Kidney (tissue), 14 donors: ENCODE results near the gene SLC9A3. TPM values are rescaled to one million over a fixed set of nuclear protein-coding genes. Genes with fewer than 3 reads are reported as not detected.

ENCODE experiments used
- DNase-seq, 5 donors: peaks; one replicate each; pipeline ENCODE4 v3.0.0-alpha.2; 2013 to 2020
- FAIRE-seq: peaks from 2 replicates; lab custom pipeline; 2012; peaks lifted over from hg19 to GRCh38; lab: Jason Lieb, UNC
- H3K27ac ChIP-seq, 2 donors: one replicate each; pipeline ENCODE4 v1.7.0; 2013; ENCODE audit warnings: low read depth in 2 of 2, low read length in 2 of 2, inconsistent platforms in 1 of 2
- H3K27me3 ChIP-seq: one replicate; pipeline ENCODE4 v1.7.1; 2013; ENCODE audit warnings: low read length, inconsistent platforms; ENCODE audit not compliant: control insufficient read depth, insufficient read depth
- H3K36me3 ChIP-seq, 3 donors: one replicate each; pipeline versions ENCODE4 v1.7.0 to v1.7.1; 2013; ENCODE audit warnings: low read length in 3 of 3, control low read depth in 1 of 3, inconsistent platforms in 1 of 3; ENCODE audit not compliant: insufficient read depth in 3 of 3, control insufficient read depth in 2 of 3
- H3K4me1 ChIP-seq, 3 donors: one replicate each; pipeline versions ENCODE4 v1.7.0 to v1.7.1; 2013; ENCODE audit warnings: low read length in 3 of 3, inconsistent platforms in 1 of 3, low read depth in 1 of 3; ENCODE audit not compliant: control insufficient read depth in 2 of 3, insufficient read depth in 2 of 3
- H3K4me3 ChIP-seq, 3 donors: one replicate each; pipeline versions ENCODE4 v1.7.0 to v1.8.1; 2013; ENCODE audit warnings: low read length in 3 of 3, control low read depth in 1 of 3, inconsistent platforms in 1 of 3
- H3K9ac ChIP-seq, 3 donors: one replicate each; pipeline versions ENCODE4 v1.7.0 to v1.7.1; 2013; ENCODE audit warnings: low read length in 3 of 3, control low read depth in 1 of 3, inconsistent platforms in 1 of 3
- H3K9me3 ChIP-seq, 3 donors: one replicate each; pipeline versions ENCODE4 v1.7.0 to v1.7.1; 2013; ENCODE audit warnings: low read length in 3 of 3, control low read depth in 1 of 3, inconsistent platforms in 1 of 3; ENCODE audit not compliant: control insufficient read depth in 2 of 3, insufficient read depth in 1 of 3
- CTCF ChIP-seq: IDR thresholded peaks from 3 replicates; pipeline ENCODE4 v1.5.1; 2012; ENCODE audit warnings: mild to moderate bottlenecking, moderate library complexity, borderline replicate concordance; ENCODE audit not compliant: insufficient read depth; ENCODE audit errors: extremely low read depth
- intact Hi-C: fragments of 100-400 bp; cut with DNase I; formaldehyde crosslinking; loops from one replicate; pipeline ENCODE4 v1.11.1; 2022
- polyA plus RNA-seq: library from polyadenylated mRNA; stranded (reverse); fragments of 350-450 nt; fragmentation: Illumina TruSeq; extraction: RNeasy Lipid Tissue Mini Kit (QIAGEN cat#74804); gene quantifications from one replicate; pipeline ENCODE4 v1.2.3, GENCODE V29; 2014; ENCODE audit warnings: low read depth, low replicate concordance; ENCODE audit not compliant: insufficient read depth
- total RNA-seq: library from RNA; stranded (reverse); fragmentation: NEBNext Ultra II Directional; extraction: Animal tissue kit (Norgen Biotek cat#: 25700); gene quantifications from one replicate; pipeline ENCODE4 v1.2.1, GENCODE V29; 2021
- donor health status: control.
- donor health status: control.
- donor health status: control.
- donor health status: control.
- donor health status: control.
- donor health status: DM: yes; HTN: yes; CAD: no.
- donor health status: Normal renal cell carcinoma (clear cell type).

SLC9A3 gene
- total and polyA plus RNA-seq, 2 donors from 2014 or later: 10.5 to 36.9 TPM

- H3K27me3 ChIP-seq: no peaks in the 10 kb centered on the region
- H3K9me3 ChIP-seq: no peaks in the 10 kb centered on the region
- intact Hi-C loops: no loop called here
- H3K4me3 ChIP-seq: no peak overlapping the region
- TF ChIP-seq CTCF: no peak
- peaks cover 0 to 46% (median 25%) of the 10 kb centered on the region in 3 donors for H3K36me3 ChIP-seq
- H3K27ac ChIP-seq: no peak overlapping the region
- FAIRE-seq: no peak
- H3K4me1 ChIP-seq: no peaks in the 10 kb centered on the region
- DNase-seq: peak in 1 of 5 donors; percentile 58
- no peak overlapping the region for H3K9ac ChIP-seq
Measured at GRCh38 chr5:459562-460272, 64.5 kb downstream of the SLC9A3 start.

- H3K9me3 ChIP-seq: no peaks in the 10 kb centered on the region
- no peaks in the 10 kb centered on the region for H3K4me1 ChIP-seq
- peaks cover 1 to 46% (median 20%) of the 10 kb centered on the region in 3 donors for H3K36me3 ChIP-seq
- no peak for FAIRE-seq
- H3K27me3 ChIP-seq: no peaks in the 10 kb centered on the region
- TF ChIP-seq CTCF: no peak
- intact Hi-C loops: no loop called here
- DNase-seq: peak in 1 of 5 donors; percentile 93
- peak overlapping the region in 1 of 2 donors; percentile 53 for H3K27ac ChIP-seq
- no peak overlapping the region for H3K4me3 ChIP-seq
- H3K9ac ChIP-seq: no peak overlapping the region
Measured at GRCh38 chr5:458547-459353, 65.5 kb downstream of the SLC9A3 start.

GRCh38 chr5:457195-457961 lies 66.9 kb downstream of the SLC9A3 start:
- Histone ChIP-seq H3K27me3 (no peaks in the 10 kb centered on the region), H3K27ac (no peak overlapping the region), H3K36me3 (peaks cover 6 to 49% (median 28%) of the 10 kb centered on the region in 3 donors), H3K4me3 (no peak overlapping the region), H3K9me3 (peaks cover 0 to under 1% (median 0%) of the 10 kb centered on the region in 3 donors), H3K9ac (no peak overlapping the region), H3K4me1 (no peaks in the 10 kb centered on the region)
- no peak for FAIRE-seq
- intact Hi-C loops: no loop called here
- TF ChIP-seq CTCF: no peak
- peak in 1 of 5 donors; percentile 57 for DNase-seq
